ENCODE measurements around the gene CITED4.

DNA sequence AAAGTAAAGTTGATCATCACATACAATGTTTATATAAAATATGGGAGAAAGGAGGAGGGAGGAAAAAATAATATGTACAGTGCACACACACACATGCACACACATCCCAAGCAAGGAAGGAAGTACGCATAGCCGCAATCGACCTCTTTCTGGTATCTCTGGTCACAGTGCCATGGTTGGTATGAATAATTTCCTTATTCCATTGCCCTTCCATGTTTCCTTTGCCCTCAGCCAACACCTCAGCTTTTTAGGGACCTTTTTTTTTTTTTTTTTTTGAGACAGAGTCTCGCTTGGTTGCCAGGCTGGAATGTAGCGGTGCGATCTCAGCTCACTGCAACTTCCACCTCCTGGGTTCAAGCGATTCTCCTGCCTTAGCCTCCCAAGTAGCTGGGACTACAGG, 20.6 kb downstream of the CITED4 start:
- TF ChIP-seq POLR2A (IDR thresholded peaks at IDR 0.05) (no peak), POLR2AphosphoS5 (IDR thresholded peaks at IDR 0.05) (no peak)
- TF ChIP-seq, protein P1, sequence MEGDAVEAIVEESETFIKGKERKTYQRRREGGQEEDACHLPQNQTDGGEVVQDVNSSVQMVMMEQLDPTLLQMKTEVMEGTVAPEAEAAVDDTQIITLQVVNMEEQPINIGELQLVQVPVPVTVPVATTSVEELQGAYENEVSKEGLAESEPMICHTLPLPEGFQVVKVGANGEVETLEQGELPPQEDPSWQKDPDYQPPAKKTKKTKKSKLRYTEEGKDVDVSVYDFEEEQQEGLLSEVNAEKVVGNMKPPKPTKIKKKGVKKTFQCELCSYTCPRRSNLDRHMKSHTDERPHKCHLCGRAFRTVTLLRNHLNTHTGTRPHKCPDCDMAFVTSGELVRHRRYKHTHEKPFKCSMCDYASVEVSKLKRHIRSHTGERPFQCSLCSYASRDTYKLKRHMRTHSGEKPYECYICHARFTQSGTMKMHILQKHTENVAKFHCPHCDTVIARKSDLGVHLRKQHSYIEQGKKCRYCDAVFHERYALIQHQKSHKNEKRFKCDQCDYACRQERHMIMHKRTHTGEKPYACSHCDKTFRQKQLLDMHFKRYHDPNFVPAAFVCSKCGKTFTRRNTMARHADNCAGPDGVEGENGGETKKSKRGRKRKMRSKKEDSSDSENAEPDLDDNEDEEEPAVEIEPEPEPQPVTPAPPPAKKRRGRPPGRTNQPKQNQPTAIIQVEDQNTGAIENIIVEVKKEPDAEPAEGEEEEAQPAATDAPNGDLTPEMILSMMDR (IDR thresholded peaks at IDR 0.05), result no peak

Data from transverse colon (tissue), 4 donors.